GM21737 (cell line): ENCODE results near the gene PI4KA.
A peak's percentile ranks its signal among the peaks of the same experiment; 100 is the strongest.
"Not testable (repeated sequence)": the region's sequence is repeated elsewhere in the genome, so short reads cannot be mapped to it uniquely, and the experiment has no call there.

ENCODE experiments used
- ATAC-seq: cut with Tn5 transposase; IDR thresholded peaks from one replicate; pipeline ENCODE4 v1.9.1; 2021; ENCODE audit warnings: mild to moderate bottlenecking, moderate library complexity; ENCODE audit not compliant: unreplicated experiment

The PI4KA gene

GRCh38 chr22:20858615-20859416 lies at the start of gene PI4KA, which contains the start of gene SNAP29:
PI4KA (minus strand) TSS chr22:20858811; CDS start chr22:20858725, 86 bp downstream.
SNAP29 (plus strand) TSS chr22:20859007; CDS start chr22:20859111, 104 bp downstream.
- ATAC-seq, result peak; percentile 89

- ATAC-seq, result no peak
These were observed 47.8 kb upstream of the PI4KA start for GRCh38 chr22:20906387-20906767.

DNA sequence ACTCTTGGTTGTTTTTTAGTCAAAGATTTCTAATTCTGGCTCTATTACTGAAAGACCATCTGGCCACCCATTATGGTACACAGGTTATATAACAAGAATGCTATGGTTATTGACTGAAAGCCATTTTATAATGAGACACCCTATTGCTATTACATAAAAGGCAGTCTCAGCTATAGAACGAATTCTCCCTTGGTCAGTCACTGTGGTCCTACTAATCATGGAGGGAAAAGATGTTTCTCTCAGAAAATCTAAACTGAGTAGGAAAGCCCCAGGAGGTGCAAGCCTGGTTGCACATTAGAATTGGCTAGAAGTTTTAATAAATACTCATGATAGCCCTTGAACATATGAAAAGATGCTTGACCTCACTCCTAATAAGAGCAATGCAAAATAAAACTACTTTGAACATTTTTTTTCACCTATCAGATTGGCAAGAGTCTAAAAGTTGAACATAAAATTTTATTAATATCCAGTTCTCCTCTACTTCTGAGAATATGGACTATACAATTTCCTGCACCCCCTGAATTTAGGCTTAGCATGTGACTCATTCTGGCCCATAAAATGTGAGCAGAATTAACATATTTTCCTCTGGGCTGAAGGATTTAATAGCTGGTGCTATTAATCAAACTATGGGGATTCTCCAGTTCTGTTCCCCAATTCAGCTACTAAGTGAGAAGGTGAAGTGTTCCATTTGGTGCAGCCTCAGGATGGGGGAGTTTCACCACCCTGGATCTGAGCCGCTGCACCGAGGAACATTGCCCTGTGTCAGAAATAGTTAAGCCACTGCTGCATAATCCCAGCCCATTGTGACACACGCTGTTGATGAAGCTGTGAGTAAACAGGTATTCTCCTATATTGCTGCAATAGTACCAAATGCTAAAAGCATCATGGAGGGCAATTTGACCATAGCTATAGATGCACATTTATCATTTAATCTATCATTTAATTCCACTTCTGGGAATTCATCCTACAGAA lies 47.1 kb upstream of the PI4KA start:
- no peak for ATAC-seq

DNA sequence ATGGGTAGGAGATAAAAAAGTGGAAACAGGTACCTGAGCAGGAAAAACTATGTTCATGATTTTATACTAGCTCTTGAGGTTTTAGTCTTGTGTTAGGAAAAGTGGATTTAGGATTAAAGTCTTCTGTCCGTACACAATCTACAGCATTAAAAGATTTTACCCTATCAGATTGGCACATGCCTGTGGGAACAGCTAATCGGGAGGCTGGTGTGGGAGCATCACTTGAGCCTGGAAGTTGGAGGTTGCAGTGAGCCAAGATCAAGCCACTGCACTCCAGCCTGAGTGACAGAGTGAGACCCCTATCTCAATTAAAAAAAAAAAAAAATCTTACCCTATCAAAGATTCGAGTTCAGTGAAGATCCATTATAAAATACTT lies 46.4 kb upstream of the PI4KA start:
- no peak for ATAC-seq

DNA sequence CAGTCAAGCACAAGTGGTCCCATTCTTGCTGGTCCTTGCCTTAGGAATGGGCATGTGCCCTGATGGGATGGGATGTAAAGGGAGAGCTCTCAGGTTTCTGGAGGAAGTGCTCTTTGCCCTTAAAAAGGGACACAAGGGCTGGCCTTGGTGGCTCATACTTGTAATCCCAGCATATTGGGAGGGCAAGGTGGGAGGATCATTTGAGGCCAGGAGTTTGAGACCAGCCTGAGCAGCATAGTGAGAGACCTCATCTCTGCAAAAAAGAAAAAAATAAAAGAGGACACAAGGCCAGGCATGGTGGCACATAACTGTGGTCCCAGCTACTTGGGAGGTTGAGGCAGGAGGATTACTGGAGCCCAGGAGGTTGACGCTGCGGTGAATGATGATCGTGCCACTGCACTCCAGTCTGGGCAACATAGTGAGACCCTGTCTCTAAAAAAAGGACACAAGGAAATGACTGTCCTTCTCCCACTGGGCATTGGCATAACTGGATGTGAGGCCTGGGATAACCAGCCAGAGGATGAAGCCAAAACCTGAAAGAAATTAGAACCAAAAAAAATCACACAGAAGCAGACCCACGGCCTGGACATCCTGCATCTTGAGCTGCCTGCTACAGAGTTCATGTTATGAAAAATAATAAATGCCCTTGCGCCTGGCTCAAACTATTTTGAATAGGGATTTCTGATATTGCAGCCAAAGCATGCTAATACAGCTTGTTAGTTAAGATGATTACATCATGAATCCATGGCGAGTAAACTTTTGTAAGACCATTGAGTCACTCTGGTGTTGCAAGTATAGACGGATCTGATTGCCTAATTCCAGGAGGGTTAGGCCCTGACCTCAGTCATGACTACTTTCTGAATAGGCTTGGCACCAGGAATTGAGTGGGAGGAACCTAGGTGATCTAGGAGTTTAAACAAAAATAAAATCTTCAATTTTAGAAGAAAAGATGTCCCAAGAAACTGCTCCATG lies 45.7 kb upstream of the PI4KA start:
- no peak for ATAC-seq

DNA sequence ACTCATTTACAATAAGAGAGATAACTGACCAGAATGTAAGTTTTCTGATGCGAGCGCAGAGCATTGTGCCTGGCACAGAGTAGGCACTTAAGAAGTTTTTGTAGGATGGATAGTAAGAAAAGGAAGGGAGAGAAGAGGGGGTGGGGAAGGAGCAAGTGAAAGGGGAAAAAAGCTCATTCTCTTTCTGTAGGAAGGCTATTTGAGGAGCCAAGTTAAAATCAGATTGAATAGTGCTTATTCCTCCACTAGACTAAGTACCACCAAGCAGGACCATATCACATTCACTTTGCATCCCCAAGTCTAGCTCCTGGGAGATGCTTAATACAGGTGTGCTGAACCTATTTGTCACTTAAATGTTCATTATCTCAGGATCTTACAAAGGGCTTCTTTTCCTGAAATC lies 44.5 kb upstream of the PI4KA start:
- ATAC-seq, result no peak

DNA sequence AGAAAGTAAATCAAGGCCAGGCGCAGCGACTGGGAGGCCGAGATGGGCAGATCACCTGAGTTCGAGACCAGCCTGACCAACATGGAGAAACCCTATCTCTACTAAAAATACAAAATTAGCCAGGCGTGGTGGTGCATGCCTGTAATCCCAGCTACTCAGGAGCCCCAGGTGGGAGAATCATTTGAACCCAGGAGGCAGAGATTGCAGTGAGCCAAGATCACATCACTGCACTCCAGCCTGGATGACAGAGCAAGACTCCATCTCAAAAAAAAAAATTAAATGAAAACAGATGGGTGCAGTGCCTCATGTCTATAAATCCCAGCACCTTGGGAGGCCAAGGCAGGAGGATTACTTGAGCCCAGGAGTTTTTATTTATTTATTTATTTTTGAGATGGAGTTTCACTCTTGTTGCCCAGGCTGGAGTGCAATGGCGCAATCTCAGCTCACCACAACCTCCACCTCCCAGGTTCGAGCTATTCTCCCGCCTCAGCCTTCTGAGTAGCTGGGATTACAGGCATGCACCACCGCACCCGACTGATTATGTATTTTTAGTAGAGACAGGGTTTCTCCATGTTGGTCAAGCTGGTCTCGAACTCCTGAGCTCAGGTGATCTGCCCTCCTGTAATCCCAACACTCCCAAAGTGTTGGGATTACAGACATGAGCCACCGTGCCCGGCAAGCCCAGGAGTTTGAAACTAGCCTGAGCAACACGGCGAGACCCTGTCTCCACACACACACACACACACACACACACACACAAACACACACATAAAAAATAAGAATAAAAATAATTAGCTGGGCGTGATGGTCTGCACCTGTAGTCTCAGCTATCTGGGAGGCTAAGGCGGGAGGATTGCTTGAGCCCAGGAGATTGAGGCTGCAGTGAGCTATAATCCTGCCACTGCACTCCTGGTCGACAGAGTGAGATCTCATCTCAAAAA lies 42.8 kb upstream of the PI4KA start:
- not testable (repeated sequence) for ATAC-seq

GRCh38 chr22:20899827-20900423 lies 41.3 kb upstream of the PI4KA start:
- ATAC-seq, result no peak

DNA sequence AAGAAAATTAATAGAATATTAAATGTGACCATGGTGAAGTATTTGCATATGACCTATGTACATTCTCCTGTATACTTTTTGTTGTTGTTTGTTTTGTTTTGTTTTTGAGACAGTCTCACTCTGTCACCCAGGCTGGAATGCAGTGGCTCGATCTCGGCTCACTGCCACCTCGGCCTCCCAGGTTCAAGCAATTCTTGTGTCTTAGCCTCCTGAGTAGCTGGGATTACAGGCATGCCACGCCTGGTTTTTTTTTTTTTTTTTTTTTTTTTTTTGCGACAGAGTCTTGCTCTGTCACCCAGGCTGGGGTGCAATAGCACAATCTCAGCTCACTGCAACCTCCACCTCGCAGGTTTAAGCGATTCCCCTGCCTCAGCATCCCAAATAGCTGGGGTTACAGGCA lies 39.1 kb upstream of the PI4KA start:
- ATAC-seq, result not testable (repeated sequence)

DNA sequence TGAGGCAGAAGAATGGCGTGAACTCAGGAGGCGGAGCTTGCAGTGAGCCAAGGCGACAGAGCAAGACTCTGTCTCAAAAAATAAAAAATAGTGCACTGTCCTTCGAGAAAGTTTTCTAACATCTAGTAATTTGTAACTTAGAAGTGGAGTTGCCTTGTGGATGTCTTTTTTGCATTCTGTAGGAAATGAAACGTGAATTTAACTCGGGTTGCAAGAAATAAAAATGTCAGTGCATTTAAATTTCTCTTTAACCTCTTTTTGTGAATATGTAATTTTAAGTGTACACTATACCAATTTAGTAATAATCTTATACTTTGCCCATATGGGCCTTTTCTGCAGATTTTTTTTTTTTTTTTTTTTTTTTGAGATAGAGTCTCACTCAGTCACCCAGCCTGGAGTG lies 32.4 kb upstream of the PI4KA start:
- ATAC-seq, result no peak

GRCh38 chr22:20889904-20890540 lies 31.4 kb upstream of the PI4KA start:
- ATAC-seq, result no peak

- ATAC-seq, result no peak
These were observed 30.6 kb upstream of the PI4KA start for GRCh38 chr22:20889025-20889704.

DNA sequence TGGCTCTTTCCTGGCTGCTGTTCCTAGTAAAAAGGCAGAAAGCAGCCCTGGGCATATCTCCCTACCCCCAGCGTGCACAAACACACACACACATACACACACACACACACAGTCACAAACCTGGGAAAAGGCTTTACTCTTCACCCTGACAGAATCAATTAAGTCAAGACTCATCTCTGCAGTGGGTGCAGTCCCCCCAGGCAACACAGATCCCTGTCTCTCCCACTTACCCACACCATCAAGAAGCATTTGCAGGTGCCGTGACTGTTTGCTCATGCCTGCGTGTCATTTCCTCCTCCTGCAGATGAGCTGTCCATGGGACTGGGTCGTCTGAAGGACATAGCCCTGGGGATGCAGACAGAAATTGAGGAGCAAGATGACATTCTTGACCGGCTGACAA lies 28.8 kb upstream of the PI4KA start:
- no peak for ATAC-seq

- ATAC-seq, result no peak
These were observed 27.1 kb upstream of the PI4KA start for GRCh38 chr22:20885557-20886323.

DNA sequence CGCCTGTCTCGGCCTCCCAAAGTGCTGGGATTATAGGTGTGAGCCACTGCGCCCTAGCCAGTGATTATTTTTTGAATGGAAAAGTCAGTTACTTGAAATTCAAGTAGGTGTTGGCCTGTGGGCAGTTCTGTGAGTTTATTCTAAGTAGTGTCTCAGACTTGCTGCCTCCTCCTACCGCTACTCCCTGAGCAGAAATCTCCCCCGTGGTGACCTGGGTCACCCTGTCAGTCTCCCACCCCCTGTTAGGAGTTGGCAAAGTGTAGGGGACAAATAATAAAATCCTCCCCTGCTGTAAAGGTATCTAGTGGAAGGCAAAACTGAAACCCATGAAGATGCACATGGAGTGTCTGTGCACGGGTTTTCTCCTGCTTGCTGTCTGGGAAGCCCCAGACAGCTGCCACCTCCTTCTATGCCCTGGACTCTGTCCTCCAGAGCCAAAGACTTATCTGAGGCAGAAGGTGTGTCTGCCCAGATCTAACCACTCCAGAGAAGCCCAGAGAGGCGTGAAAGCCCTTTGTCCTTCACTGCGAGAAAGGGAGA lies 26.5 kb upstream of the PI4KA start:
- no peak for ATAC-seq

DNA sequence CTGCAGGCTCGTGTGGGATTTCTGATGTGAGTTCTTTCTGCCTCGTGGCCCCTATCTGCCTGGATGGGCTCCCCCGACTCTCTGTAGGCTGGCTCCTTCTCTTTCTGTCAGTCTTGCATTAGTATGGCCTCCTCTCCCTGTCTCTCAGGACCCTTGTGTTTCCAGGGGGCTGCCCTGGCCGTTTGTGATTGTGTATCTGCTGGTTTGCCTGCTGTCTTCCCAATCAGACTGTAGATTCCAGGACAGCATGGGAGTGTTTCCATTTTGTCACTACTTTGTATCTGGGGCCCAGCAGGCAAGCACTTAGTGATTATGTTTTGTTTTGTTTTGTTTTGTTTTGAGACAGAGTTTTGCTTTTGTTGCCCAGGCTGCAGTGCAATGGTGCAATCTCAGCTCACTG lies 25.8 kb upstream of the PI4KA start:
- no peak for ATAC-seq

- ATAC-seq, result no peak
These were observed 24.2 kb upstream of the PI4KA start for GRCh38 chr22:20882855-20883254.
